Right renal pelvis (tissue), 4 donors: ENCODE measurements around the gene TRIB2. TPM values are rescaled to one million over a fixed set of nuclear protein-coding genes. Genes with fewer than 3 reads are reported as not detected.

Source experiments
- DNase-seq, 4 donors: peaks; one replicate each; pipeline ENCODE4 v3.0.0-alpha.2; 2013; ENCODE audit warnings: low read depth in 4 of 4, low spot score in 3 of 4, missing footprints in 1 of 4
- polyA plus RNA-seq, 4 donors: library from polyadenylated mRNA; unstranded; fragments of 120-200 nt; gene quantifications; one replicate each; pipeline ENCODE4 v1.2.1, GENCODE V29; 2013; ENCODE audit not compliant: insufficient read length in 4 of 4

TRIB2 gene
- polyA plus RNA-seq, 4 donors: 188 to 229 (median 222) TPM

DNA sequence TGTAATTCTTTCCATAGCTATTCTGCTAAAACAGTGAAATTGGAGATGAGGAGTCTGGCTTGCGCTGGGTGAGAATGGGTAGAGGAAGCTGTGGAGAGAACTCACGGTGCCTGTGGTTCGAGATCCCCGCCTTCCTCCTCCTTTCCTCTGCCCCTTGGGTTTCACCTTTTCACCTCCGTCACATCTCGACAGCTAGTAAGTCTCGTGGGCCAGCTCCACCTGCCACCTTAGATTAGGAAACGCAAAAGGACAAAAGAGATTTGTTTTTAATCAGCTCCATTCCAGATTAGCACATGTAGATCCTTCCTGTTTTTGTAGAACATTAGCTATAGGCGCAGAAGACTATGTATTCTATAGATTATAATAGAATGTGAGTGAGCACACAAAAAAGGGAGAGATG, 20.6 kb downstream of the TRIB2 start:
- DNase-seq: no peak

DNA sequence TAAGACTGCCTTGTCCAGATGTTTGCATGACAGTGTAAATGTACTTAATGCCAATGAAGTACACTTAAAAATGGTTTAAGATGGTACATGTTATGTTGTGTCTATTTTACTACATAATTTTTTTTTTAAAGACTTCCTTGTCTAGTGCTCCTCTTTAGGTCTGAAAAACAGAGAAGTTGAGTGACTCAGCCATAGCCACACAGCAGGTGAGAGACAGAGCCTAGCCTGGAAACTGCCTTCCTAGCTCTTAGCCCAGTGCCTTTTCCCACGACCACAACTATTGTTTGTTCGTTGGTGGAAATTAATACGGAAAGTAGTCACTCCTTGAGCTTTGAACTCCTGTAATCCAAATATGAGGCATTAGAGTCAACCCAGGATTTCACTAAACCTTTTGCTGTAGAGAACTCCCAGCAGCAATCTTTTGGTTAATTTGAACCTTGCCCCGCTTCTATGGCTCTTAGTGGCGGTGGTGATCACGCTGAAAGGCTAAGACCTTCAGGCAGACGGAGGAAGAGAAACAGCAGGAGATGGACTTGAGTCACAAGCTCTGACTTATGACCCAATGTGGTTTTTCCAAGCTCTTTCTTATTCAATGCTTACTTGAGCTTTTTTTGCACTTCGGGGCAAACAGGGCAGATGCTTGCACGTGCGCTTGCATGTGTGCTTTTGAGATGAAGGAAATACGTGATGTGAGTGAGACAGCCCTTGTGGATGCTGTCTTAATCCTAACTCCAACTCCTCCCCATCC, 21.2 kb downstream of the TRIB2 start:
- no peak for DNase-seq

DNA sequence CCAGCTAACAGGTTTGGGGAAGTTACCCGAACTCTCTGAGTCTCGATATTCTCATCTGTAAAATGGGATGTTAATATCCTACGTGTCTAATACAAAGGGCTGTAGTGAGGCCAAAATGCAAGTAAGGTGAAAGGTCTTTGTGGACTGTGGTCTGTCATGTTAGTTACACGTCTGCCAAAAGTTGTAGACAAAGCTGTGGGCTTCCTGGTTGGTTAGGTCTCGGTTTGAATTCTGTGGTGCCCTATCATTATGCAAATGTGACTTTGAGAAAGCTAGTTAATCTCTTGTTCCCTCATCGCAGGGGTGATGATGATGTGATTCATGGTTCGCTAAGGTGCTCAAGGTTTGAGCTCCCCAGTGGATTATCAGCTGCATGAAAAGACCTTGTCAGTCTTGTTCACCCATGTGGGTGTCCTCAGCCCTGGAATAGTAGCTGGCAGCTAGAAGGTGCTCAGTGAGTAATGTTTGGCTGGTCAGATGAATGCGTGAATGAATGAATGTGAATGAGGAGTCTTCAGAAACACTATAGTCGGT, 23.1 kb downstream of the TRIB2 start:
- no peak for DNase-seq

DNA sequence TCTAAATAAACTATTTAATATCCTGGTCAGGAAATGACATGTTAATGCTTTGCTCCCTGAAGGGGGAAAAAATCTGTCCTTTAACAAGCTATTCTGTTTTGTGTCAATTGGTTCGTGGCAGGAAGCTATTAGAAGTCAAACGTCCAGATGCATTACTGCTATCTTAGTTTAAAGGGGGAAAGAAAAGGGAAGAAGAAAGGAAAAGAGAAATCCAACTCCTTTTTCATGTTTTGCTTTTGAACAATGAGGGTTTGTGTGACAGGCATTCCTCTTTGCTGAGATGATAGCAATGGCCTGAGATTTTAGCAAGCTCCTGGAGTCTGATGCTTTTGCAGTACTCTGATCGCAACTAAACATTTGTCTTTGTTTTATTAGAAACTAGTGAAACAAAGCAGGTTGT, 24.6 kb downstream of the TRIB2 start:
- no peak for DNase-seq

DNA sequence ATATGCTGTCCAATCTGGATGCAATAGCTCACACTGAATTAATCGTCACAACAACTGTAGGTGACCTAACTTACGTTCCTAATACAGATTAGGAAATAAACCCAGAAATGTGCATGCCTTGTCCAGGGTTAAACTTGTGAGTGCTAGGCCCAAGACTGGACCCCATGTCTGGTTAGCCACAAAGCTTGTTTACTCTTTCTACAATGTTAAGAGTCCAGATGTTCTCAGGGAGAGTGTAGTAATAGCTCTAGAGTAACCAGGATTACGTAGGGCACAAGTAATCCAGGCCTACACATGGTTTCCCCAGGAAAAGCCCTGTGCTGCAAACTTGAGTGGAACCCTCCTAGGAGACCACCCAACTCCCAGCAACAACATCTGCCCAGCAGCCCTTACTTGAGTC, 26.2 kb downstream of the TRIB2 start:
- no peak for DNase-seq

DNA sequence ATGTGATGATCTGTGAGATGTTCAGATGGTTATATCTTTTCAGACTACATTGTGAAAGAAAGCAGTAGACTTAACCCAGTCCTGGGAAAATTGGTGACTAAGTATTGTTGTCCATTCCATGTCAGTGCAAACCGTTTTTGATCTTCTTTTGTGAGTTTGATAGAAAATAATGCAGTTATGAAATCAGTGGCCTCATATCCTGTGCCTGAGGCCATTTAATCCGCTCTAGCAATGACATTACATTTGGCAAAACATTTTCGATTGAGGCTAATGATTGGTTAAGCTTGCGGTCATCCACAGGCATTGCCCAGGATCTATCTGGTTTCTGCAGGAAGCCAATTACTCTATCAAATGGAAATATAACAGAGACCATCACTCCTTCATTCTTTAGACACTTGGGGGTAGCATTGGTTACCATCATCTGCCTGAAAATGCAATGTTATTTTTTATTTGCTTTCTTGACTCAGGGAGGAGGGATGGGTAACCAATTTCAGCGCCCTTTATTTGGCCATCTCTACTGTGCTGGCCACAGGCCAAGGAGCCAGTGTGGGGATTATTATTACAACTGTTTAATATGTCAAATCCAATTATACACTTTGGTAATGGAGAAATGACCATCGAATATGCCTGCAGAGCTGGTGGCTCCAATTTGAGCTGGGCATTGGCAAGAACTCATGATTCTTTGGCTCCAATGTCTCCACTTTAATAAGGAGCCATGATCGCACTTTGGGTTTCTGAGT, 33.6 kb downstream of the TRIB2 start:
- DNase-seq: no peak

DNA sequence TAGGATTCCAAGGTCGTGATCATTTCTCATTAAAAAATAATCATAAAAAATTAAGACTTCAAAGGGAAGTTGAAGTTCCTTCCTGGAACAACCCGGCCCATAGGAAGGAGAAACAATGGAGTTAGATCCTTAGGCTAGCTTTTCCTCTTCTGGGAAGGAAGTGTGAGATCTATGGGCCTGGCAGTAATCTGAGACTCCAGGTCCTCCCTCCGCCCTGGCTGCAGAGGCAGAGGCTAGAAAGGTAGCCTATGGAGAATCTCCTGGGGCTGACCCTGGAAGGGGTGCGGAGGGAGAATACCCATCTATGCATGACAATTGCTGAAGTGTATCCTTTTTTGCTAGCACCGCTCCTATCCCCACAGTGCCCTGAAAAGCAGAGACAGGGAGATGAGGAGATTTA, 37.9 kb downstream of the TRIB2 start:
- peak in 1 of 4 donors; percentile 19 for DNase-seq

DNA sequence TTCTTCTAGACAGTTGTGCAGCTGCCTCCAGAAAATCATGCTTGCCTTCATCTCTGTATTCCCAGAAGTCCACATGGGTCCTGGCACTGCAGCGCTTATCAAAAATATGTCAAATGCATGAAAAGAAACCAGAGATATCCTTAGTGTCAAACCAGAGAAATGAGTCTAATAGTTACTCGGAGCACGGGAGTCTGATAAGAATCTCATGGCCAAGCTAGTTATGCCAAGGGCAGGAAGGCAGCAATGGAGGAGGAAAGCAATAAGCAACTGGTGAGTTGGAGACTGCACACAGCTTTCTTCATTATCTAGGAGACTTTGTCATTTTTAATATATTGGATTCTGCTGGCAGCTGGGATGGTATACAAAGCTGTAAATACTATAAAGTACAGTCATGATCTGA, 38.6 kb downstream of the TRIB2 start:
- no peak for DNase-seq

DNA sequence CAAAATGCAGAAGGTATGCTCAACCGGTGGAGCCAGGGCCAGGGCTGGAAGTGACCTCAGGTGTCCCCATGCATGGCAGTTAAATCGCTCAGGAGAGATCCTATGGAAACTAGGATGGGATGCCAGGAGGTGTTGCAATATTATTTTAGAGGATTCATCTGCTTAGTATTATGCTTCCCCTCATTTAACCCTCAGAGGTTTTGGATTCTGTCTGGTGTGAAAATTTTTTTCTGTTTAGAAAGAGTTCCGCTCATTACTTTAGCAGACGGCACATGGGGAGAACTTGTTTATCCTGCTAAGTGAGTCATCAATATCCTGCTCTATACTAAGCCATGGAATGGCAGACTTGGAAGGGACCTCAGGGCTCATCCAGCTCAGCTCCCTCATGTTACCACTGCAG, 42.5 kb downstream of the TRIB2 start:
- no peak for DNase-seq

DNA sequence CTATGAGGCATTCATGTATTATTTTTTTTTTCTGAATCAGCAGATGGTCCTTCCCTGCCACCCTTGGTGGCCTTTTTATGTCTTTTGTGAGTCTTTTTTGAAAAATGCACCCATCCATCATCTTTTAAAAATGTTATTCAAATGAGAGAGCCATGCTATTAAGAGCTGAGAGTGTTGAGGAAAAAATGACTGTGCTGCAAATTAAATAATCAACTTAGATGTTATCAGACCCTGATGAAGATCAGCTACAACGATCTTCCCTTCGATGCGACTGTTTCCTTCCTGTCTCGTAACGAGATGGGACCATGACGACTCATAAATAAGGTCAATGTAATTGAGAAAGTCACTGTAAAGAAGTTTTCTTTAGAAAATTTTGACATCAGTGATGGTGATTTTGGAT, 44.4 kb downstream of the TRIB2 start:
- no peak for DNase-seq

DNA sequence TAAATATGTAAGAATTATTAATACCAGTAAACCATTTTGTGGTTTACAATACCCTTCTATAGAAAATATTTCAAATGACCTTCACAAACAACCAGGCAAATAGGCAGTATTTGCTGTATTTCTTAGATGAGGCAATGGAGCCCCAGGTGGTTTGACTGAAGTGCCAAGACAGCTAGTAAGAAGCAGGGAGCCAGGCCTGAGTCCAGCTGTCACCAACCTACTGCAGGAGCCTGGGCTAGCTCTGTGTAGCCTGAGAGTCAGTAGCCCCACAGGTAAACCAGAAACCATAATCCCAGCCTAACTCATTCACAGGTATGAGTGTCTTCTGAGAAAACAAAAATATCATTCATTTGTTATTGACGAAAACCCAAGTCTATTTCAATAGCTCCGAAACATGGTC, 45.6 kb downstream of the TRIB2 start:
- no peak for DNase-seq

DNA sequence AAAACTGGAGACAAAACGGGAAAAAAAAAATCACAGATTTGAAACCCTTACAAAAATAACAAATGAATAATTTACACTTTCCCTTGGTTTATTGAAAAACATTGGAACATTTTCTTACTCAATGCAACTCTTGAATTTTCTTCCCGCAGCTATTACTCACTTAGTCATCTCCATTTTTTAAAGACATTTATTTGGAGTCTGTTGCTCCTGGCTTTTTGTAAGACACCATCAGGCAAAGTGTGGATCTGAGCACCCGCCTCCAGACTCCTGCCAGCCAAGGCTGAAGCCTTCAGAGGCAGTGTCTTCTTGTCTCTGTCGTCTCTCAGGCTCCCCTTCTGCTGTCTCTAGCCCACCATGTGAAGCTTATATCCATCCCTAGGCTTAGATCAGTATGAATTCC, 46.2 kb downstream of the TRIB2 start:
- DNase-seq: no peak

DNA sequence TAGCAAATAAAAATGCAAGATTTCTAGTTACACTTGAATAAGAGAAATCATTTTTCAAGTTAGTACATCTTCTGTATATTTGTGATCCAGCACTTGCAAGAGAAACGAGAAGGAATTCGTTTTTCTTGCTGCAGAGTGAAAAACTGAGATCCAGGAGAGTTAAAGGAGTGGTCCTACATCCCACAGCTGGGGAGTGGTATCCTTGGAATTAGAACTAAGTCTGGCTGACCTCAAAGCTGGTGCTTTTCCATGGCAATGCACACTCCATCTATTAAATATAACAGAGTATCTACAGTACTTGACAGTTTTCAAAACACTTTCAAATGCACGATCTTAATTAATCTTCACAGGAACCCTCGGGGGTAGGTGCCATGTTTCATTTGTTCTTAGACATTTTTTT, 46.8 kb downstream of the TRIB2 start:
- DNase-seq: no peak

DNA sequence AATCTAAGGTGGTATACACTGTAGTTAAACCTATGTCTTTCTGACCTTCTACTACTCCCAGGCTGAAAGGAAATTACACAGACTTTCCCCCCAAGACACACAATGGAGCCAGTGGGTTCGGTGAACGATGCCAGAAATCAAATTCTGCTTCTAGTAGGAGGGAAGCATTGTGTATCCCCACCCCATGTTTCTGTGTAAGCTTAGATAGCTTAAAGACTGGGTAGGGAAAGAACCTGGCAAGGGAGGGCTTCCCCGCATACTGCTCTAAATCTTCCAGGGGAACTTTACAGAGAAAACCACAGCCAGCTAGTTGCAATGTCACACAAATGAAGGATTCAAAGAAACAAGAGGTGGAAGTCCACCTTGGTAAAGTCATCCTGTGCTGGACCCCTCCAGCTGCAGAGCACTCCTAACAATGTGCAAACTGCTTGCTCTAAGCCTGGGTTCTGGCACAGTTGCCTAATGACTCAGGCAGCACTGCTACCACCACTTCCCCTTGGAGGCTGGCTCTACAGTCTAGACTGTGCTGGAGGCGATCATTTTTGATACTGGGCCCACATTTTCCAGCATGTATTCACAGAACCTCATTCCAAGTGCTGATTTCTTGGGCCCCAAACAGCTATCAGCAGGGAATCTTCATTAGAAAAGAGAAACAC, 47.5 kb downstream of the TRIB2 start:
- DNase-seq: no peak

DNA sequence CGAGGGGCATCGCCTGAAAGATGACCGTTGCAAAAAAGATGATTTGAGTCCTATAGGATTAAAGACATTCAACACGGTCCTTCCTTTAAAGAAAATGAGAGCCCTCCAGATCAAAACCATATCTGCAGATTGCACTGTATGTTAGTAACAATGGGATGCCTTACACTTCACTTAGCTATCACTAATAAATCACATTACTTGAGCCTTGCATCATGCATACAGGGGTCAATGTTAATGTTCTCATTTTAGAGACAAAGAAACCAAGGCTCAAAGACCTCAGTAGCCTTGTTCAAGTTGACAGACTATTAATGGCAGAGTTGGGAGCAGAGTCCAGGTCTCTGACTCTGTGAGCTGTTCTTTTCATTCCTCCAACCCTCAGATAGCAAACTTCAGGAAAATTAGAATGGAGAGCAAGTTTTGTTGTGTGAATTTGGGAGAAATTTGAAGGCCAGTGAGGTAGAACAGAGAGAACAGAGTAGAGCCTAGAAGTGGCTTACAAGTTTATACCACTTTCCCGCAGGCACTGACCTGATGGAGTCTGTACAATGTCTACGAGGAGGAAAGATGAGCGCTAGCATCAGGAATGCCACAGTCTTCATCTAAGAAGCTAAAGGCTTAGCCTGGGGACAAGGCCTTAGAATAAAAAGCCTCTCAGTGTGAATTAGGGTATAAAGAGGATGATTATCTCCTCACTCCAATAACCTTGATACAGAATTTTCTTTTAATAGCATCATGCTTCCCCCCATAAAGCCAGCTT, 48.3 kb downstream of the TRIB2 start:
- DNase-seq: no peak

DNA sequence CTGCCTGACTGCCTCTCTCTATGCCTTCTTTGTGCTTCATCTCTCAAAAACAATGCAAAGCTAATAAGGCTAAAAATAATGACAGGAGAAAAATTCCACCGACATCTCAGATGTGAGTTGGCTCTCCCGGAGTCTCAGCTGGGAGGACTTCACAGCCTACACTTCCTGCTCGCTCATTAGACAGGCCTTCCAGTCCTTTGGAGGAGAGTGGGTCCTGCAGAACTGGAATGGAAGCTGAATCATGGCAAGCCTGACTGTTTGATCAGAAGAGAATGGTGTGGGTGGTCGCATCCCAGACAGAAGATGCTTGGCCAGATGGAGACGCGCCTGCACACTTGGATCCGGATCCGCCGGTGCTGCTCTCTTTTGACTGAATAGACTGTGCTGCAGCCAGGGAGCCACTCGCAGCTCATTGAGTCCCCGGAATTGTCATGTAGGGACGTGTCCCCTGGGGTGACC, 49.7 kb downstream of the TRIB2 start:
- no peak for DNase-seq

DNA sequence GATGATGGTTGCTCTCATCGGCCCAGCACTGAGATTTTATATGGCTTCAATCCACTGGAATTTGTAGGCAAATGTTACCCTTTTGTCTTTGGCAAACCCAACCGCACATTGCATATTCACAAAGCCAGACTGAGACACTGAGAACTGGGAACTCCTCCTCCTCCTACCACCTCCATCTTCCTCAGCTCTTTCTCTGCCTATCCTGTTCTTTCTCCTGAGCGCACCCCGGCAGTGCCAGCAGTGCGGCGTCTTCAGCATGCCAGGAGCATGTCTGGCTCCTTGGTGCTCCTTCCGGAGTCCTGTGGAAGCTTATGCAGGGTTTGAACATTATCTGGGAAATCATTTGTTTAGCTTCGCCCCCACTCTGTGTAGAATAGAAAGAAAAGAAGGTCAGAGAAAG, 50.8 kb downstream of the TRIB2 start:
- DNase-seq: no peak

DNA sequence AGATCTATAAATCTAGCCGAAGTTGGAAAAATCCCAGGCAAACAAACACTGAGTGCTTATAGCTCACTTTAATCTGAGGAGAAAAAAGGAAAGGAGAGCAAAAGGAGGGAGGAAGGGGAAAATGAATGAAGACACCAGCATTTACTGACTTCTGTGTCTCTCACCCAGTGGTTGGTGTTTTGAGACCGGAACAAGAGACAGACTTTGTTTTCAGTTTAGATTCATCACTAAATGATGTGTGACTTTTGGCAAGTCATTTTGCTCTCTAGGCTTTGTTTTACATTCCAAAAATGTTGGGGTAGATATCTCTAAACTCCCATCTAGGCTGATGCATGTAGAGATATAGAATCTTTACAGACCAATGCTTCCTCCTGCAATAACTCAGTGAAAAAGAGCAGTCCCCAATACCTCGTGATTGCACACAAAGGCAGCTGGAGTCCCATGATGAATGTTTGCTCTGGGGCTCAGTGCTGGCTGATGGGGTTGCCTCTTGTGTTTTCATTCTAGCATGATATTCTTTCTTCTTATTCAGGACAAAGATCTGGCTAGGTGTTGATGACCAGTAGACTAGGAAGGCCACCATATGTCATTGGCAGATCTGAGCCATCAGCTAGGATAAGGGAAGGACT, 51.4 kb downstream of the TRIB2 start:
- no peak for DNase-seq

DNA sequence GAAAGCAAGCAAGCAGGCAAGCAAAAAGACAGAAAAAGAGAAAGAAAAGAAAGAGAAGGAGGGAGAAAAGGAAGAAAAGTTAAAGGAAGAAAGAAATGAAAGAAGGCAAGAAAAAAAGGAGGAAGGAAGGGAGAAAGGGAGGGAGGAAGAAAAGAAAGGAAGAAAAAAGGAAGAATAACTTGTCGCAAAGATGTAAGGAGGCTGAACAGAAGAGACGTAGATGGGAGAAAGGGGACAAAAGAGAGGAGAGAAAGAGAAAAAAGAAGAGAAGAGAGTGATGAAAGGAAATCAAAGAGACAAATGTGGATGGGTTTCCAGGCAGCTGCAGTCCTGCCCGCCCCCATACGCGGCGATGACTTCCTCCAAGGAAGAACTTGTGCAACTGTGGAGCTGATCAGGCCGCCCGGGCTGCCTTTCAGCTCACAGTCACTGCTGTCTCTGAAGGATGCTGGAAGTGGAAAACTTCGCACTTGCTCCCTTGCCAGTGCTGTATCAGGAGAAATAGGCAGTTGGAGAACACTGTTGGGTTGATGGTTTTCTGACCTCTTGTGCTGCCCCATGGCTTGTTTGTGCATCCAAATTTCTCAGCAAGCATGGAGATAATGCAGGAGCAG, 52.9 kb downstream of the TRIB2 start:
- no peak for DNase-seq
